Endothelial cell of umbilical vein (primary cell): ENCODE results near the gene HOXA3. TPM values are rescaled to one million over a fixed set of nuclear protein-coding genes. Genes with fewer than 3 reads are reported as not detected.

Experiments
- BruUV-seq: library from RNA; stranded (reverse); fragments of 400-500 nt; replicated peaks from 2 replicates; lab custom pipeline; 2021; lab: Mats Ljungman, UMichigan
- CTCF ChIA-PET: fragments of 300-600, 350-600 bp; sonication (Branson Sonifier 250); formaldehyde crosslinking; loops from one replicate; lab custom pipeline; 2021; ENCODE audit warnings: antibody characterized with exemption, inconsistent platforms; lab: Charles Lee
- POLR2A ChIA-PET: fragments of 300-600, 350-600 bp; sonication (Branson Sonifier 250); formaldehyde crosslinking; loops from one replicate; lab custom pipeline; 2021; ENCODE audit warnings: antibody characterized with exemption, inconsistent platforms; lab: Charles Lee
- DNase-seq: peaks from one replicate; pipeline ENCODE4 v3.0.0-alpha.2; 2011; ENCODE audit warnings: low read depth, low spot score
- FAIRE-seq: peaks from 2 replicates; lab custom pipeline; 2011; peaks lifted over from hg19 to GRCh38; lab: Jason Lieb, UNC
- H2AFZ ChIP-seq: 2 replicates; pipeline ENCODE4 v1.6.0; 2012; ENCODE audit warnings: low read depth, low read length, control low read depth, inconsistent platforms
- H3K27ac ChIP-seq: 2 replicates; pipeline ENCODE4 v1.5.1; 2011; ENCODE audit warnings: low read depth, mild to moderate bottlenecking, control low read depth, low read length, moderate library complexity; ENCODE audit not compliant: insufficient read depth
- H3K27me3 ChIP-seq, 2 experiments: 2 replicates each; pipeline versions ENCODE4 v1.6.0 to v1.6.1; 2011; ENCODE audit warnings: low read length in 2 of 2, mixed read lengths in 1 of 2; ENCODE audit not compliant: control insufficient read depth in 2 of 2, insufficient read depth in 2 of 2
- H3K36me3 ChIP-seq, 2 experiments: 2 replicates in 1 of 2; 3 replicates in 1 of 2; pipeline ENCODE4 v1.5.1; 2011; ENCODE audit warnings: low read length in 2 of 2, mild to moderate bottlenecking in 1 of 2, moderate library complexity in 1 of 2; ENCODE audit not compliant: control insufficient read depth in 2 of 2, insufficient read depth in 2 of 2; ENCODE audit errors: extremely low read depth in 1 of 2
- H3K4me1 ChIP-seq: 3 replicates; pipeline ENCODE4 v1.5.1; 2011; ENCODE audit warnings: mild to moderate bottlenecking, low read length; ENCODE audit not compliant: control insufficient read depth, insufficient read depth; ENCODE audit errors: extremely low read depth
- H3K4me2 ChIP-seq: 2 replicates; pipeline ENCODE4 v1.6.1; 2011; ENCODE audit warnings: low read length, control low read depth, mixed read lengths; ENCODE audit not compliant: insufficient read depth
- H3K4me3 ChIP-seq, 3 experiments: fragments of 200-600 bp in 1 of 3; sonication (generic), shearing (Covaris generic) in 1 of 3; replicated peaks in 1 of 3; 2 replicates each; pipeline ENCODE4 v1.5.1; 2011 to 2016; ENCODE audit warnings: control low read depth in 3 of 3, low read length in 3 of 3, mild to moderate bottlenecking in 2 of 3, inconsistent platforms in 1 of 3, low read depth in 1 of 3, moderate library complexity in 1 of 3; ENCODE audit not compliant: insufficient read depth in 1 of 3
- H3K79me2 ChIP-seq: 2 replicates; pipeline ENCODE4 v1.6.0; 2012; ENCODE audit warnings: low read length, inconsistent platforms; ENCODE audit not compliant: control insufficient read depth, insufficient read depth
- H3K9ac ChIP-seq: replicated peaks from 2 replicates; pipeline ENCODE3; 2011; ENCODE audit warnings: low read length, control low read depth; ENCODE audit not compliant: insufficient read depth; ENCODE audit errors: extremely low read depth
- H3K9me1 ChIP-seq: replicated peaks from 3 replicates; pipeline ENCODE4 v1.6.0; 2011; ENCODE audit warnings: mild to moderate bottlenecking, low read length; ENCODE audit not compliant: control insufficient read depth, insufficient read depth; ENCODE audit errors: extremely low read depth
- H3K9me3 ChIP-seq: replicated peaks from 2 replicates; pipeline ENCODE4 v1.5.1; 2012; ENCODE audit warnings: low read length, inconsistent platforms; ENCODE audit not compliant: control insufficient read depth, insufficient read depth
- H4K20me1 ChIP-seq: replicated peaks from 2 replicates; pipeline ENCODE3; 2011; ENCODE audit warnings: mild to moderate bottlenecking, low read length; ENCODE audit not compliant: control insufficient read depth, insufficient read depth; ENCODE audit errors: extremely low read depth
- CTCF ChIP-seq, 2 donors: IDR thresholded peaks; 1 replicate in 1 of 2; 2 replicates in 1 of 2; pipeline ENCODE4 v1.5.1; 2011; ENCODE audit warnings: low read length in 2 of 2, mild to moderate bottlenecking in 2 of 2, moderate library complexity in 2 of 2, control low read depth in 1 of 2, inconsistent platforms in 1 of 2, low read depth in 1 of 2; ENCODE audit not compliant: insufficient read depth in 1 of 2; ENCODE audit errors: extremely low read depth in 1 of 2
- EZH2 ChIP-seq: IDR thresholded peaks from 2 replicates; pipeline ENCODE4 v1.6.1; 2012; ENCODE audit warnings: borderline replicate concordance, low read depth, mild to moderate bottlenecking, moderate library complexity, low read length, inconsistent platforms; ENCODE audit not compliant: severe bottlenecking
- FOS ChIP-seq: IDR thresholded peaks from 2 replicates; pipeline ENCODE4 v1.6.1; 2011; ENCODE audit warnings: mild to moderate bottlenecking, low read length, moderate library complexity, borderline replicate concordance; ENCODE audit not compliant: insufficient read depth
- GATA2 ChIP-seq: IDR thresholded peaks from 2 replicates; pipeline ENCODE4 v1.7.0; 2011; ENCODE audit warnings: low read depth, mild to moderate bottlenecking, moderate library complexity, mixed read lengths, low read length; ENCODE audit not compliant: insufficient read length, insufficient read depth
- JUN ChIP-seq: IDR thresholded peaks from 2 replicates; pipeline ENCODE4 v1.6.1; 2011; ENCODE audit warnings: borderline replicate concordance, low read depth; ENCODE audit not compliant: insufficient read length, insufficient read depth
- MYC ChIP-seq: IDR thresholded peaks from one replicate; pipeline ENCODE4 v1.6.1; 2011; ENCODE audit warnings: mild to moderate bottlenecking, low read depth, low read length
- POLR2A ChIP-seq: IDR thresholded peaks from 2 replicates; pipeline ENCODE4 v1.6.1; 2012; ENCODE audit warnings: low read depth, mild to moderate bottlenecking, control low read depth, low read length
- POLR2AphosphoS5 ChIP-seq: IDR thresholded peaks from 2 replicates; pipeline ENCODE4 v1.6.1; 2012; ENCODE audit warnings: low read depth, mild to moderate bottlenecking, control low read depth, low read length, moderate library complexity; ENCODE audit not compliant: insufficient read depth
- dilution Hi-C: fragments of 300-500 bp; cut with MboI; formaldehyde crosslinking; loops from one replicate; pipeline ENCODE4 v1.15.0; 2019; ENCODE audit warnings: low sequenced_read_pairs; ENCODE audit not compliant: extremely low pct_ligation_motif_present
- intact Hi-C: fragments of 100-400 bp; cut with micrococcal nuclease; formaldehyde crosslinking; loops from one replicate; pipeline ENCODE4 v1.10.0; 2022
- polyA plus RNA-seq, 4 experiments: library from polyadenylated mRNA; depleted of rRNA in 3 of 4; stranded (reverse) in 3 of 4; unstranded in 1 of 4; fragments of >200 nt; gene quantifications; 2 replicates each; pipeline versions ENCODE4 v1.2.1 to v1.2.3, GENCODE V29; 2011 to 2012; ENCODE audit warnings: missing spikeins in 1 of 4
- total RNA-seq: library from RNA; stranded (reverse); gene quantifications from 2 replicates; pipeline ENCODE4 v1.2.3, GENCODE V29; 2021
- TF ChIP-seq, protein P1 (sequence below): IDR thresholded peaks from 2 replicates; pipeline ENCODE4 v1.6.1; 2011; ENCODE audit not compliant: insufficient read depth, insufficient read length

HOXA3 gene
- total and polyA plus RNA-seq, 2 donors (not counting 3 experiments of a cell fraction or from before 2014, with no cell fraction given) = 4.7 to 14.0 TPM

- H3K4me3 ChIP-seq = peak overlapping the region; percentile 63 to 98 (median 88)
- H2AFZ ChIP-seq = no peak overlapping the region
- peak overlapping the region; percentile 91 for H3K4me2 ChIP-seq
- intact Hi-C loops (loop anchor here (5.0 kb wide), 3 partner anchors 745 to 1770 kb away; no protein-coding TSS in a partner anchor), dilution Hi-C loops (loop anchor here (10.0 to 25.0 kb wide), 3 partner anchors 308 to 975 kb away; no protein-coding TSS in a partner anchor)
- ChIA-PET POLR2A (interaction anchor here (1.2 to 2.4 kb wide), 3 partner anchors 10 to 22 kb away, joined by 3 to 15 read pairs (median 6); partner anchors contain the start of genes HOXA11 and HOXA3), CTCF (interaction anchor here (0.9 to 4.6 kb wide), 15 partner anchors 8 to 797 kb away, joined by 3 to 145 read pairs (median 14); partner anchors contain the start of genes HOXA10, HOXA11, HOXA3 and HOXA4)
- BruUV-seq = TSS peak; percentile 18
- peaks cover 78% of the 10 kb centered on the region for H3K79me2 ChIP-seq
- no peaks in the 10 kb centered on the region for H4K20me1 ChIP-seq
- no peak for FAIRE-seq
- TF ChIP-seq JUN (no peak), POLR2A (no peak), POLR2AphosphoS5 (no peak), EZH2 (no peak), CTCF (IDR thresholded peaks at IDR 0.05; ENCODE audit: extremely low read depth in 1 of 2, insufficient read depth in 1 of 2, low read depth in 1 of 2, low read length in 2 of 2) (no peak), FOS (no peak), GATA2 (no peak), MYC (no peak)
- TF ChIP-seq, protein P1, sequence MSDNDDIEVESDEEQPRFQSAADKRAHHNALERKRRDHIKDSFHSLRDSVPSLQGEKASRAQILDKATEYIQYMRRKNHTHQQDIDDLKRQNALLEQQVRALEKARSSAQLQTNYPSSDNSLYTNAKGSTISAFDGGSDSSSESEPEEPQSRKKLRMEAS = no peak
- no peak for DNase-seq
- peaks cover 3 to 7% of the 10 kb centered on the region in 2 experiments for H3K36me3 ChIP-seq
- peak overlapping the region; percentile 91 for H3K27ac ChIP-seq
- no peaks in the 10 kb centered on the region for H3K27me3 ChIP-seq
- H3K9me1 ChIP-seq = no peaks in the 10 kb centered on the region
- H3K4me1 ChIP-seq = peaks cover 53% of the 10 kb centered on the region
- H3K9me3 ChIP-seq = no peaks in the 10 kb centered on the region
- peak overlapping the region; percentile 85 for H3K9ac ChIP-seq
These were observed 10.3 kb upstream of the HOXA3 start for GRCh38 chr7:27162561-27163287.
